ENCODE data around the gene CYB5D1. TPM values are rescaled to one million over a fixed set of nuclear protein-coding genes. Genes with fewer than 3 reads are reported as not detected.

The CYB5D1 gene
- total and polyA plus RNA-seq, 8 donors: 4.9 to 10.5 (median 8.3) TPM

DNA sequence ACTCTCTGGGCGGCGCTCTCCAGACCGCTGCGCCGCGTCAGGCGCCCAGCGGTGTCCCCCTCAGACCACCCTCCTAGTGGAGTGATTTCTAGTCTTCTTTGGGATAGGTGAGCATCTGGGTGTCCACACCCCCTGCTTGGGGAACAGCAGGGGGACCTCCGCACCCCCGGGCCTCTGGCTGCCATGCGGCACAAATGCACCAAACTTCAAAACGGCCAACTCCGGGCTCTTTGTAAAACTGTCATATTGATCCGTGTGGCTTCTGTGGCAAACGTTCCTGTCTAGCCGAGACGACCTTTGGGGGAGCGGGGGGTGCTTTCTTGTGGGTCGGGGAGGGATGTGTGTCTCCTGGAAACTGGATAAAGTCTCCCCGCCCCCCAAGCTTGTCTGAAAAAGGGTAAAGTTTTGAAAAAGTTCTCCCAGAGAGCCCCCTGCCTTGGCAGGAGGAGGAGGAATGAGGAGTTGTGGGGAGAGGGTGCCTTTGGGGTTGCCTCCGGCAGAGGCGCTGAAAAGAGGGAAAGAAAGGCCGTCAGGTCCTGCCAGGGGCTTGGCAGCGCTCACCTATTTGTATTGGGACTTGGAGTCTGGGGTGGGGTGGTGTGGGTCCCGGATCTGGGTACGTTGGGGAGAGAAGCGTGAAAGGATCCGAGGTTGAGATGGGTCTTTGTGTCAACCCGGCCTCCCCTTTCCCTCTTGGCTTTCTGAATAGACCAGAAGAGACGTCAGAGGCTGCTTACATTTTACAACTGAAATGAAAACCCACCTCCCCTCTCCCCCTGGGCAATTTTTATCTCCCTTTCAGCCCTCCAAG lies 28.6 kb downstream of the CYB5D1 start:
- H3K27ac ChIP-seq: peak overlapping the region; percentile 80 to 97 (median 88)
- H3K4me1 ChIP-seq: peaks cover 25 to 34% (median 26%) of the 10 kb centered on the region in 3 donors
- H3K27me3 ChIP-seq: no peaks in the 10 kb centered on the region
- WGBS, 2 donors: 1 to 2% methylated on average over 30 of the region's 30 CpGs
- intact Hi-C loops (cut with DNase I): no loop called here
- TF ChIP-seq CTCF (IDR thresholded peaks at IDR 0.05): no peak
- peak overlapping the region; percentile 77 to 84 (median 82) for H3K4me3 ChIP-seq
- H3K36me3 ChIP-seq: no peaks in the 10 kb centered on the region
- FAIRE-seq (no peak), ATAC-seq (peak in 2 of 4 donors; percentile 1 to 4), DNase-seq (peak in 5 of 6 donors; percentile 48 to 64 (median 54))
- H3K9me3 ChIP-seq: no peaks in the 10 kb centered on the region

- intact Hi-C loops (cut with DNase I): no loop called here
- TF ChIP-seq CTCF (IDR thresholded peaks at IDR 0.05): no peak
- H3K36me3 ChIP-seq: no peaks in the 10 kb centered on the region
- WGBS, 2 donors: 1 to 4% methylated on average over 8 of the region's 8 CpGs
- DNase-seq (no peak), FAIRE-seq (no peak), ATAC-seq (no peak)
- H3K4me3 ChIP-seq: peak overlapping the region in 2 of 4 donors; percentile 84
- peaks cover 25 to 29% (median 26%) of the 10 kb centered on the region in 3 donors for H3K4me1 ChIP-seq
- H3K27ac ChIP-seq: peak overlapping the region; percentile 80 to 97 (median 88)
- H3K27me3 ChIP-seq: no peaks in the 10 kb centered on the region
- no peaks in the 10 kb centered on the region for H3K9me3 ChIP-seq
These were observed 29.3 kb downstream of the CYB5D1 start for GRCh38 chr17:7887038-7887481.

GRCh38 chr17:7887482-7888183 lies 29.8 kb downstream of the CYB5D1 start:
- no peaks in the 10 kb centered on the region for H3K27me3 ChIP-seq
- ATAC-seq (peak; percentile 78 to 88 (median 82)), FAIRE-seq (peak; percentile 86), DNase-seq (peak; percentile 90 to 96 (median 91))
- H3K4me1 ChIP-seq: peaks cover 25 to 29% (median 26%) of the 10 kb centered on the region in 3 donors
- TF ChIP-seq CTCF (IDR thresholded peaks at IDR 0.05): no peak
- H3K27ac ChIP-seq: peak overlapping the region; percentile 80 to 97 (median 88)
- no peaks in the 10 kb centered on the region for H3K36me3 ChIP-seq
- H3K4me3 ChIP-seq: peak overlapping the region in 3 of 4 donors; percentile 24 to 84 (median 84)
- 0% methylated on average over 33 to 35 of the region's 35 CpGs for WGBS, 2 donors
- no peaks in the 10 kb centered on the region for H3K9me3 ChIP-seq
- intact Hi-C loops (cut with DNase I): no loop called here

DNA sequence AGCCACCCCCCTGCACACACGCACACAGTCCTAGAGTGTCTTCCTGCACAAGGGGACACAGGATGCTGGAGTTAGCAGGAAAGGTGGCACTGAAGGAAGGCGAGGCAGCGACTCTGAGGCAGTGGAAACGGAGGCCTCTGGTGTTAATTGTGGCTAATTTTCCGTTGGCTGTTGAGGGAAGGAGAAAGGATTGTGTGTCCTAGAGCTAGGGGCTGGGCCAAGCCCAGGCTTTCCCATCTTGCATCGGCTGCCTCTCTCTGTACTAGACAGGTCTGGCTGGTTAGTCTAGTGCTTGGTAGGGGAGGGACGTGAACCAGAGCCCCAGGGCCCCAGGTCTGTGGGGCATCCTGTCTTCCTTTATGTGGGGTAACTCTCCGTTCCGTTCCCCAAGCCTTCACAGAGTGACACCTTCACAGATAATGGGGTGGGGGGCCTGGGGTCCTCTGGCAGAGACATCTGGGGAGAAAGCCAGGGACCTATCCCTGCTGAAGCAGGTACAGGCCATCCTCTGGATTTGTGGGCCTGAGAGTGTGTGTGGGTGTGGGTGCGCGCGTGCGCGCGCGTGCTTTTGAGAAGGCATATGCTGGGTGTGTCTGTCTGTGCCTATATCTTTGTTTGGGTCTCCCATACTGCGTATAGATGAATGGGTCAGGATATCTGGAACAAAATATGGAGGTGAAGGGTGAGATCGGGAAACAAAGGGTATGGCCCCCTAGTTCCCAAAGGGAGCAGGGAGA lies 30.5 kb downstream of the CYB5D1 start, which contains the start of gene CHD3:
Gene CHD3, plus strand, starts transcription at position 606 of the 737 bp plus-strand sequence. CDS start 212 bp downstream, outside the sequence.
- H3K9me3 ChIP-seq: no peaks in the 10 kb centered on the region
- ATAC-seq: peak; percentile 16 to 39 (median 30)
- H3K27ac ChIP-seq: peak within 1 kb of the TSS; percentile 80 to 97 (median 88)
- TF ChIP-seq CTCF (IDR thresholded peaks at IDR 0.05): no peak
- no peak for FAIRE-seq
- intact Hi-C loops (cut with DNase I): no loop called here
- H3K27me3 ChIP-seq: no peaks in the 10 kb centered on the region
- peaks cover 24 to 29% (median 25%) of the 10 kb centered on the region in 3 donors for H3K4me1 ChIP-seq
- peak in 4 of 6 donors; percentile 43 to 51 (median 48) for DNase-seq
- WGBS, 2 donors: 21 to 23% methylated on average over 18 of the region's 18 CpGs
- H3K4me3 ChIP-seq: peak within 1 kb of the TSS in 3 of 4 donors; percentile 24 to 84 (median 84)
- H3K36me3 ChIP-seq: no peaks in the 10 kb centered on the region

Data from pancreas (tissue), 10 donors.